WERI-Rb-1 (cell line): ENCODE measurements around the gene GNG7.

Experiments used
- DNase-seq: peaks from one replicate; pipeline ENCODE4 v3.0.0-alpha.2; 2020
- H3K27ac ChIP-seq: fragments of 250-450 bp; sonication (Bioruptor Pico); 2 replicates; pipeline ENCODE4 v1.5.1; 2020; ENCODE audit warnings: mild to moderate bottlenecking, moderate library complexity
- H3K27me3 ChIP-seq: fragments of 250-450 bp; sonication (Bioruptor Pico); 2 replicates; pipeline ENCODE4 v1.5.1; 2021; ENCODE audit warnings: mild to moderate bottlenecking, low read depth, moderate library complexity; ENCODE audit not compliant: insufficient read depth, severe bottlenecking
- H3K36me3 ChIP-seq: fragments of 250-450 bp; sonication (Bioruptor Pico); 2 replicates; pipeline ENCODE4 v1.5.1; 2020; ENCODE audit warnings: mild to moderate bottlenecking, moderate library complexity
- H3K4me3 ChIP-seq: 2 replicates; pipeline ENCODE4 v1.5.1; 2011; ENCODE audit warnings: low read depth, mild to moderate bottlenecking, control low read depth, low read length
- H3K9me3 ChIP-seq: fragments of 250-450 bp; sonication (Bioruptor Pico); 2 replicates; pipeline ENCODE4 v1.5.1; 2021; ENCODE audit warnings: mild to moderate bottlenecking, moderate library complexity; ENCODE audit not compliant: severe bottlenecking
- CTCF ChIP-seq: IDR thresholded peaks from 2 replicates; pipeline ENCODE4 v1.5.1; 2011; ENCODE audit warnings: low read depth, mild to moderate bottlenecking, control low read depth, inconsistent platforms, low read length

GNG7 gene

DNA sequence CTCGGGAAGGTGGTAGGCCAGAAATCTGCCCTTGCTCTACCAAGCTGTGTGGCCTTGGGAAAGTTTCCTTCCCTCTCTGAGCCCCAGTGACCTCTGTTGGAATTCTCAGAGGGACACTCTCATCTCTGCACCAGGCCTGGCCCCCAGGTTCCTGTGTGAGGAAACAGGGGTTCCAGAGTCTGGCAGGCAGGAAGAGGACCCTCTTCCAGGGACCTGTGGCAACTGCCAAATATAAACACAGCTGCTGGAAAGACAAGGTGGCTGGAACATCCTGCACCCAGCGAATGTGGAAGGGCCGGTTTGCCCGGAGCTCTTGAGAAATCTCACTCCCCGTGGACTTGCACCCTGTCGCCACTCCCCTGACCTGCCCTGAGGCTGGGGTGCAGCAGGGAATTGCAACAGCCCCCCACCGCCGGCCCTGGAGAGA lies 173.8 kb downstream of the GNG7 start:
- no peak overlapping the region for H3K27ac ChIP-seq

DNA sequence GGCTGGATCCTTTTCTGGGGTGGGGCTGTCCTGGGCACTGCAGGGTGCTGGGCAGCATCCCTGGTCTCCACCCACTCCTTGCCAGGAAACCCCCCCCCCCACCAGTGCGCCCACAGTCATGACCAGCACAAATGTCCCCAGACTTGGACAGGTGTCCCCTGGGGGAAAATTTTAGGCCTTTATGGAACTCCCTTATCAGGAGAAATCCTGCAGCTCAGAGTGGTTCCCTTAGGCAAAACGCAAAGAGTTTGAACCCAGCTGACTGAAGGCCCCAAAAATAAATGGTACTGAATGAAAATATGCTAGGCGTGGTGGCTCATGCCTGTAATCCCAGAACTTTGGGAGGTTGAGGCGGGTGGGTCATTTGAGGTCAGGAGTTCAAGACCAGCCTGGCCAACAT lies 174.8 kb downstream of the GNG7 start:
- Histone ChIP-seq H3K27ac (no peak overlapping the region), H3K27me3 (no peaks in the 10 kb centered on the region), H3K9me3 (peaks cover 6% of the 10 kb centered on the region), H3K36me3 (no peaks in the 10 kb centered on the region), H3K4me3 (no peak overlapping the region)
- no peak for DNase-seq
- TF ChIP-seq CTCF: no peak

More for the DNA sequence above, 173.8 kb downstream of the GNG7 start:
- DNase-seq: no peak
- H3K9me3 ChIP-seq: peaks cover 6% of the 10 kb centered on the region
- H3K27me3 ChIP-seq: no peaks in the 10 kb centered on the region
- H3K36me3 ChIP-seq: no peaks in the 10 kb centered on the region
- no peak overlapping the region for H3K4me3 ChIP-seq
- no peak for TF ChIP-seq CTCF

- Histone ChIP-seq H3K4me3 (no peak overlapping the region), H3K27ac (no peak overlapping the region), H3K9me3 (peaks cover under 1% of the 10 kb centered on the region), H3K36me3 (no peaks in the 10 kb centered on the region), H3K27me3 (no peaks in the 10 kb centered on the region)
- DNase-seq: no peak
- no peak for TF ChIP-seq CTCF
These were observed 175.3 kb downstream of the GNG7 start for GRCh38 chr19:2527171-2527570.

GRCh38 chr19:2524840-2525723 lies 177.4 kb downstream of the GNG7 start:
- TF ChIP-seq CTCF: no peak
- Histone ChIP-seq H3K27ac (no peak overlapping the region; the same call in 1 of the 2 replicates), H3K36me3 (no peaks in the 10 kb centered on the region), H3K4me3 (no peak overlapping the region), H3K9me3 (no peaks in the 10 kb centered on the region), H3K27me3 (no peaks in the 10 kb centered on the region)
- no peak for DNase-seq

DNA sequence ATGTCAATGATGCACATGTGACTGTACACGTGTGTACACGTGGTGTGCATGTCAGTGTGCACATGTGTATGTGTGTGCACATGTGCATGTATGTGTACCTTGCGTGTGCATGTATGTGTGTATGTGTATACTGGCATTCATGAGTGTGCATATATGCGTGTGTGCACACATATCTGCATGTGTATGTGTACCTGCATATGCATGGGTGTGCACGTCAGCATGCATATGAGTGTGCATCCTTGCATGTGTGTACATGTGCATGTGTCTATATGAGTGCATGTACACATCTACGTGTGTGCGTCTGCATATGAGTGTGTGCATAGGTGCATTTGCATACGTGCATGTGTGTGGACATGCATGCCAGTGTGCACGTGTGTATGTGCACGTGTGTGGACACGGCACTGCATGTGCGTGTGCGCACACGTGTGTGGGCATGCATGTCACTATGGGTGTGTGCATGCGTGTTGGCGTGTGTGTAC lies 178.1 kb downstream of the GNG7 start:
- H3K27me3 ChIP-seq: no peaks in the 10 kb centered on the region
- no peak for TF ChIP-seq CTCF
- H3K36me3 ChIP-seq: no peaks in the 10 kb centered on the region
- H3K4me3 ChIP-seq: no peak overlapping the region
- DNase-seq: no peak
- H3K9me3 ChIP-seq: no peaks in the 10 kb centered on the region
- H3K27ac ChIP-seq: no peak overlapping the region
